IMR-90 (cell line): Measurements from ENCODE around the gene CDT1.
A peak's percentile ranks its signal among the peaks of the same experiment; 100 is the strongest.

Source experiments
- CEBPB ChIP-seq: IDR thresholded peaks from 2 replicates; pipeline ENCODE4 v1.6.1; 2012; ENCODE audit warnings: low read depth, low read length, improper control_type of control experiment
- FOS ChIP-seq: fragments of 150-350 bp; IDR thresholded peaks from 2 replicates; pipeline ENCODE4 v1.6.1; 2016; ENCODE audit warnings: low read depth, low read length
- MAFK ChIP-seq: IDR thresholded peaks from 2 replicates; pipeline ENCODE4 v1.6.1; 2012; ENCODE audit warnings: low read depth, low read length, improper control_type of control experiment
- POLR2A ChIP-seq: IDR thresholded peaks from 2 replicates; pipeline ENCODE4 v1.6.1; 2012; ENCODE audit warnings: mild to moderate bottlenecking, low read depth, low read length
- RAD21 ChIP-seq: IDR thresholded peaks from 2 replicates; pipeline ENCODE4 v1.6.1; 2012; ENCODE audit warnings: low read length, improper control_type of control experiment
- RCOR1 ChIP-seq: IDR thresholded peaks from 2 replicates; pipeline ENCODE4 v1.6.1; 2012; ENCODE audit warnings: mild to moderate bottlenecking, low read length, improper control_type of control experiment; ENCODE audit not compliant: insufficient replicate concordance
- RFX5 ChIP-seq: IDR thresholded peaks from 2 replicates; pipeline ENCODE4 v1.8.0; 2012; ENCODE audit warnings: low read depth, mild to moderate bottlenecking, low read length, moderate library complexity
- SMC3 ChIP-seq: fragments of 150-350 bp; IDR thresholded peaks from 2 replicates; pipeline ENCODE4 v1.6.1; 2016; ENCODE audit warnings: low read depth, mild to moderate bottlenecking, antibody characterized with exemption, low read length, moderate library complexity
- USF2 ChIP-seq: fragments of 150-350 bp; IDR thresholded peaks from 2 replicates; pipeline ENCODE4 v1.6.1; 2017; ENCODE audit warnings: mild to moderate bottlenecking, antibody characterized with exemption, low read length, low read depth
- TF ChIP-seq, protein P1 (sequence below): conservative IDR thresholded peaks from 2 replicates; pipeline ENCODE4 v1.5.1; 2012; ENCODE audit warnings: mild to moderate bottlenecking, low read depth, low read length, improper control_type of control experiment

DNA sequence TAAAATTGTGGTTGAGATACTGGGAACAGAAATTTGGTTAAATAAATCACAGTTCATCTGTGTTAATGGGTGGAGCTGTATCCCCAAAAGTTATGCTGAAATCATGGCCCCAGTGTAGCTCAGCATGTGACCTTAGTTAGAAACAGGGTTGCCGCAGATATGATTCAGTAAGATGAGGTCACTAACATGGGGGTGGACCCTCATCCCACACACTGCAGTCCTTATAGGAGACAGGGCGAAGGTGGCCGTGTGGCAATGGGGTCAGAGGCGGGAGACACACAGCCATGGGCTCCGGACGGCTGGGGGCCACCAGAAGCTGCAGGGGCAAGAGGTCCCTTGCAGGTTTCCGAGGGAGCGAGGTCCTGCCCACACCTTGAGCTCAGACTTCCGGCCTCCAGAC, 42.5 kb downstream of the CDT1 start:
- TF ChIP-seq, protein P1, sequence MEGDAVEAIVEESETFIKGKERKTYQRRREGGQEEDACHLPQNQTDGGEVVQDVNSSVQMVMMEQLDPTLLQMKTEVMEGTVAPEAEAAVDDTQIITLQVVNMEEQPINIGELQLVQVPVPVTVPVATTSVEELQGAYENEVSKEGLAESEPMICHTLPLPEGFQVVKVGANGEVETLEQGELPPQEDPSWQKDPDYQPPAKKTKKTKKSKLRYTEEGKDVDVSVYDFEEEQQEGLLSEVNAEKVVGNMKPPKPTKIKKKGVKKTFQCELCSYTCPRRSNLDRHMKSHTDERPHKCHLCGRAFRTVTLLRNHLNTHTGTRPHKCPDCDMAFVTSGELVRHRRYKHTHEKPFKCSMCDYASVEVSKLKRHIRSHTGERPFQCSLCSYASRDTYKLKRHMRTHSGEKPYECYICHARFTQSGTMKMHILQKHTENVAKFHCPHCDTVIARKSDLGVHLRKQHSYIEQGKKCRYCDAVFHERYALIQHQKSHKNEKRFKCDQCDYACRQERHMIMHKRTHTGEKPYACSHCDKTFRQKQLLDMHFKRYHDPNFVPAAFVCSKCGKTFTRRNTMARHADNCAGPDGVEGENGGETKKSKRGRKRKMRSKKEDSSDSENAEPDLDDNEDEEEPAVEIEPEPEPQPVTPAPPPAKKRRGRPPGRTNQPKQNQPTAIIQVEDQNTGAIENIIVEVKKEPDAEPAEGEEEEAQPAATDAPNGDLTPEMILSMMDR, result no peak
- no peak for TF ChIP-seq POLR2A
- peak; percentile 30; the same call in 1 of the 2 replicates for TF ChIP-seq USF2
- TF ChIP-seq SMC3, result no peak
- no peak for TF ChIP-seq MAFK
- TF ChIP-seq RFX5, result no peak
- TF ChIP-seq RAD21, result no peak
- no peak for TF ChIP-seq RCOR1
- TF ChIP-seq CEBPB, result no peak
- no peak for TF ChIP-seq FOS
